ENCODE data around the gene HDAC8. TPM values are rescaled to one million over a fixed set of nuclear protein-coding genes. Genes with fewer than 3 reads are reported as not detected.
A peak's percentile ranks its signal among the peaks of the same experiment; 100 is the strongest.

Gene HDAC8
- total RNA-seq, 1 experiment from 2014 or later, result 21.4 TPM

GRCh38 chrX:72609313-72609712 is 36.7 kb upstream of the HDAC8 start:
- Histone ChIP-seq H2BK20ac (ENCODE audit: low read depth, low read length, poor library complexity, severe bottlenecking) (no peak overlapping the region), H2BK12ac (ENCODE audit: insufficient read length, low read depth, low read length) (no peak overlapping the region), H3K56ac (ENCODE audit: insufficient read length, low read depth, low read length) (no peak overlapping the region), H4K91ac (ENCODE audit: insufficient read length, low read depth, low read length) (no peak overlapping the region), H3K23ac (ENCODE audit: insufficient read length, low read depth, low read length) (no peak overlapping the region), H3K27ac (ENCODE audit: insufficient read length, low read depth, low read length) (no peak overlapping the region), H4K20me1 (ENCODE audit: control insufficient read depth, insufficient read depth, insufficient read length) (no peaks in the 10 kb centered on the region), H3K79me1 (ENCODE audit: insufficient read depth, low read depth, low read length, poor library complexity, severe bottlenecking) (no peaks in the 10 kb centered on the region), H3K9me3 (ENCODE audit: control insufficient read depth, low read depth, low read length) (peaks cover 23% of the 10 kb centered on the region), H2AFZ (ENCODE audit: low read length) (no peak overlapping the region), H2AK5ac (ENCODE audit: insufficient read length, low read length) (no peak overlapping the region), H3K4ac (ENCODE audit: low read depth, low read length) (no peak overlapping the region), H3K18ac (ENCODE audit: insufficient read length, low read depth, low read length) (no peak overlapping the region), H3K27me3 (ENCODE audit: insufficient read depth, low read length) (no peaks in the 10 kb centered on the region), H2BK15ac (ENCODE audit: low read depth, low read length) (no peak overlapping the region), H3K23me2 (ENCODE audit: insufficient read length, low read depth, low read length, poor library complexity, severe bottlenecking) (no peaks in the 10 kb centered on the region), H2BK120ac (ENCODE audit: low read depth, low read length, poor library complexity, severe bottlenecking) (no peak overlapping the region), H3K9ac (ENCODE audit: extremely low read depth, insufficient read length, low read length) (no peak overlapping the region), H2BK5ac (ENCODE audit: insufficient read length, low read length) (no peak overlapping the region), H3K4me1 (ENCODE audit: insufficient read depth, low read length) (no peaks in the 10 kb centered on the region), H4K8ac (replicated peaks; ENCODE audit: insufficient read length, low read depth, low read length) (no peak overlapping the region), H3K4me2 (ENCODE audit: insufficient read depth, insufficient read length, low read length) (no peak overlapping the region), H3T11ph (ENCODE audit: low read length) (no peak overlapping the region), H4K5ac (ENCODE audit: insufficient read length, low read depth, low read length) (no peak overlapping the region), H3K14ac (ENCODE audit: insufficient read depth, low read length) (no peak overlapping the region), H3K79me2 (ENCODE audit: insufficient read depth, low read length) (no peaks in the 10 kb centered on the region)
- Mint-ChIP-seq H3K27me3 (ENCODE audit: low read depth) (no peaks in the 10 kb centered on the region), H3K9me3 (peaks cover 57 to 60% of the 10 kb centered on the region in 2 experiments), H3K27ac (no peak overlapping the region), H3K4me1 (no peaks in the 10 kb centered on the region), H3K36me3 (ENCODE audit: insufficient read depth in 1 of 3, low read depth in 3 of 3) (peaks cover 0 to 11% (median 0%) of the 10 kb centered on the region in 3 experiments; a peak in 3 of 7 replicates), H3K4me3 (no peak overlapping the region)
- DNase-seq, result no peak
- TF ChIP-seq CTCF (conservative IDR thresholded peaks at IDR 0.05), result peak; percentile 43; the same call in 1 of the 3 replicates
- no CpG with 5 or more reads among the region's 2 CpGs for WGBS (ENCODE audit: extremely low coverage, insufficient read length, low lambda C conversion rate)
